ENCODE results near the gene AKAP13. TPM values are rescaled to one million over a fixed set of nuclear protein-coding genes. Genes with fewer than 3 reads are reported as not detected.

Gene AKAP13
- total RNA-seq, 1 donor from 2014 or later = 196 TPM

DNA sequence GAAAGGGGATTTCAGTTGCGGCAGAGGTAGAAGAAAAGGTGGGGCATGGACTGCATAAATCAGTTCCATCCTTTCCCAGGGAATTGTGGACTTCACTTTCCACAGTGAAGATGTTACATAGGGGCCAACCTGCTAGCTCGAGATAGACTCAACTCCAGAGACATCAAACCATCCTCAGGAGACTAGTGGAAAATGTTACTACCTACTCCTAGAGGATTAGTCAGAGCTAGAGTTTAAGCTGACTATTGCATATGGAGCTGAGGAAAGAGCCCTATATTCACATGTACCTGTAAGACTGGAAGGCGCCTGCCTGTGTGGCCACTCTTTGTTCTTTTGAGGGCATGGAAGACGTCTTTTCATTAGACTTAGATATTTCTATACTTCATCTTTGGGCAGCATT, 345.2 kb downstream of the AKAP13 start:
- no peak for DNase-seq (ENCODE audit: low spot score)

DNA sequence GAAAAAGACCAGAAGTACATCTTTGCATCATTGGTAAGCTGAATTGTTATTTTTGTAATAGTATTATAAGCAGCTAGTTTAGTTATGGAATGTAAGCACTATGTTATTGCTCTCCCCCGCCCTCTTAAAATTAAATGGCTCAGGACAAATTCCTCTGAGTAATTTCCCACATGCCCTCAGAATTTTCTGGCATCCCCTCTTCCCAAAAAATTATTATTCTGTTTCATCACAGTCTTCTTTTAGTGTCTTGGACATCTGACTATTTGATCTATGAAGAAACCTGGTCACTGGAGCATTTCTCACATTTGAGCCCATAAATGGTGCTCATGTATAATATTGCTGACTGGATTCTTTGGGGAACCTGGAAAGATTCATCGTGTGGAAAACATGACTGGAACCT, 346.1 kb downstream of the AKAP13 start:
- no peak for DNase-seq (ENCODE audit: low spot score)

DNA sequence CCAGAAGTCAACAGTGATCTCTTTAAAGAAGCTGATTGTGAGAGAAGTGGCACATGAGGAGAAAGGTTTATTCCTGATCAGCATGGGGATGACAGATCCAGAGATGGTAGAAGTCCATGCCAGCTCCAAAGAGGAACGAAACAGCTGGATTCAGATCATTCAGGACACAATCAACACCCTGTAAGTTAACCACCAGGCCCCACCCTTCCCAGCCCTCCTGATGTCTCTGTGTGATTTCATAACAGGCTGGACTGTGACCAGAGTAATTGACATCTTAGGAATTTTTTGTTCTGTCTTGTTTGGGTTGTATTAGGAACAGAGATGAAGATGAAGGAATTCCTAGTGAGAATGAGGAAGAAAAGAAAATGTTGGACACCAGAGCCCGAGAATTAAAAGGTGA, 346.7 kb downstream of the AKAP13 start:
- no peak for DNase-seq (ENCODE audit: low spot score)

DNA sequence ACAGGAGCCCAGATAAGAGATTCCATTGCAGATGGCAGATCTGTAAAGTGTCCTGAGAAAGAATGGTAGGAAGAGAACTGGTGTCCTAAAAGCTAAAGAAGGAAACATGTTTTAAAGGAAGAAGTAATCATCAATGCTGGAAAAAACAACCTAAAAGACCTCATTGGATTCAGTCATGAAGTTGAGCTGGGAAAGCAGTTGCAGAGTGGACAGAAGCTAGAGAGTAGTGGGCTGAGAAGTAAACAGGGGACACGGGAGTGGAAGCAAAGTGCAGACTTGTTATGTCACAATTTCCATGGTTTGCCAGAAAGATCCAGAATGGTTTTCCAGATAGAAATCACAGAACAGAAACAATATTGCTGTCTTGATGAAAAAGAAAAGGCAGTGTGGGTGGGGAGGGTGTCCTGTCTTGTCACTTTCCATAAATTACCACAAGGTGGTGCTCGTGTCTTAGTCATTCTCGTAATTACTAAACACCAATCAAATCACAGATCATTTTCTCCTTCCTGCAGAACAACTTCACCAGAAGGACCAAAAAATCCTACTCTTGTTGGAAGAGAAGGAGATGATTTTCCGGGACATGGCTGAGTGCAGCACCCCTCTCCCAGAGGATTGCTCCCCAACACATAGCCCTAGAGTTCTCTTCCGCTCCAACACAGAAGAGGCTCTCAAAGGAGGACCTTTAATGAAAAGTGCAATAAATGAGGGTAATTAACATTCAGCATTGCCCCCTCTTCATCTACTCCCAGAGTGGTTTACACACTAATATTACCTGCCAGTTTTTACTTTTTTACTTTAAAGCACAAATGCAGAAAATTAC, 349.8 kb downstream of the AKAP13 start:
- DNase-seq (ENCODE audit: low spot score) = peak; percentile 57

DNA sequence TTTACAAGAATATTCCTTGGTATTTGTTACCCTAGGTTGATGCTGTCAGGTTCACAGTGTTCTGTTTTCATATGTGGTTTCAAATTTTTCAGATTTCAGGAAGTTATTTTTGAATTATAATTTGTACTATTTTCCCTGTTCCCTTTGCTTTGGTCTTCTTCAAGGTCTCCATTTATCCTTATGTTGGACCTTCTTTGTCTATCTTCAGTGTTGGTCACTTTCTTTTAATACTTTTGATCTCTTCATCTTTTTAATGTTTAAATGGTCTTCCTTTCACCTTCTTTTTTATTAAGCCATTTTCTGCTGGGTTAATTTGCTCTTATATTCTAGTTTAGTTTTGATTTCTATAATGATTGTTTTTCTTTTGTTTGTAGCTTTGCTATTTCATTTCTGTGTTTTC, 353.0 kb downstream of the AKAP13 start:
- DNase-seq (ENCODE audit: low spot score) = no peak

DNA sequence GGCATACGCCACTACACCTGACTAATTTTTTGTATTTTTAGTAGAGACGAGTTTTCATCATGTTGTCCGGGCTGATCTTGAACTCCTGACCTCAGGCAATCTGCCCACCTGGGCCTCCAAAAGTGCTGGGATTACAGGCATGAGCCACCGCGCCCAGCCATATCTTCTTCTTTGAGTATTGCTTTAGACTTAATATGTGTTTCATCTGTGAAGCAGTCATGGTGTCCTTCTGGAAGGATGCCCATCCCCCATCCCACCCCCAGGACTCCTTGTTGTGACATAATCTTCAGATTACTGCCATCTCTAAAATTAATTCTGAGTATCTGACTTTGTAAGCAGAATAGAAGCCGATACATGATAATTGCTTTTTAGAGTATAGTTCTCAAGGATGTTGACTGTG, 356.7 kb downstream of the AKAP13 start:
- no peak for DNase-seq (ENCODE audit: low spot score)

DNA sequence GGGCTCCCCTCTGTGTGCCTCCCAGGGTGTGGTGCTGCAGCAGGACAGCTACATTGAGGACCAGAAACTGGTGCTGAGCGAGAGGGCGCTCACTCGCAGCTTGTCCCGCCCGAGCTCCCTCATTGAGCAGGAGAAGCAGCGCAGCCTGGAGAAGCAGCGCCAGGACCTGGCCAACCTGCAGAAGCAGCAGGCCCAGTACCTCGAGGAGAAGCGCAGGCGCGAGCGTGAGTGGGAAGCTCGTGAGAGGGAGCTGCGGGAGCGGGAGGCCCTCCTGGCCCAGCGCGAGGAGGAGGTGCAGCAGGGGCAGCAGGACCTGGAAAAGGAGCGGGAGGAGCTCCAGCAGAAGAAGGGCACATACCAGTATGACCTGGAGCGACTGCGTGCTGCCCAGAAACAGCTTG, 360.6 kb downstream of the AKAP13 start:
- DNase-seq (ENCODE audit: low spot score) = no peak

DNA sequence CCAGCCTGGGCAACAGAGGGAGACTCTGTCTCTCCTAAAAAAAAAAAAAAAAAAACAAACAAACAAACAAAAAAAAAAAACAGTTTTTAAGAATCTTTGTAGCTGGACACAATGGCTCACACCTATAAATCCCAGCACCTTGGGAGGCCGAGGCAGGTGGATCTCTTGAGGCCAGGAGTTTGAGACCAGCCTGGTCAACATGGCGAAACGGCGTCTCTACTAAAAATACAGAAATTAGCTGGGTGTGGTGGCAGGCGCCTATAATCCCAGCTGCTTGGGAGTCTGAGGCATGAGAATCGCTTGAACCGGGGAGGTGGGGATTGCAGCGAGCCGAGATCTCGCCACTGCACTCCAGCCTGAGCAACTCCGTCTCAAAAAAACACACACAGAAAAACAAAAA, 361.3 kb downstream of the AKAP13 start:
- DNase-seq (ENCODE audit: low spot score) = no peak

DNA sequence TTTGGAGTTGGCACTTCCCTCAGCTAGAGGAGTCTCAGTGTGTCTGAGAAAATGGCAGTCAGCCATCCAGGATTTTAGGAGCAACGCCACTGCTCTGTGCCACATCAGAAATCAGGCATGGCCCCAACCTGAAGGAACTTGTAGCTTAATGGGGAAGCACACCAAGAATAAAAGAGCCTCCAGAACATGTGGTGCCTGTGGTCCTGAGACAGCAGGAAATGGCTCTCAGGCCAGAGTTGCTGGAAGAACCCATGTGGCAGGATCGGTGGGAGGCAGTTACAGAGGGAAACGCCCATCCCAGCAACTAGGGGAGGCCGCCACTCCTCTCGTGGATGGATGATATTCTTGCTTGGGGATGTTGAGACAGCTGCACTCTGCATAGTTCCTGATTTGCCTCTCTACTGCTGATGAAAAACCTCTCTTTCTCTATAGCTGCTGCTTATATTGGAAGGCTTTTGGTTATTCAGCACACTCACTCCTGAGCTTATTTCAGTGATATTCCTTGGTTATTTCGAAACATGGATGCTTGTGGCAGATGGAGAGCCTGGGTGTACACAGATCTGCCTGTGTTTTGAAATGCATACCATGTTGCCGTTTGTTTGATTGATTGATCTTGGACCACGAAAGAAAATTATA, 361.9 kb downstream of the AKAP13 start:
- DNase-seq (ENCODE audit: low spot score) = peak; percentile 43

DNA sequence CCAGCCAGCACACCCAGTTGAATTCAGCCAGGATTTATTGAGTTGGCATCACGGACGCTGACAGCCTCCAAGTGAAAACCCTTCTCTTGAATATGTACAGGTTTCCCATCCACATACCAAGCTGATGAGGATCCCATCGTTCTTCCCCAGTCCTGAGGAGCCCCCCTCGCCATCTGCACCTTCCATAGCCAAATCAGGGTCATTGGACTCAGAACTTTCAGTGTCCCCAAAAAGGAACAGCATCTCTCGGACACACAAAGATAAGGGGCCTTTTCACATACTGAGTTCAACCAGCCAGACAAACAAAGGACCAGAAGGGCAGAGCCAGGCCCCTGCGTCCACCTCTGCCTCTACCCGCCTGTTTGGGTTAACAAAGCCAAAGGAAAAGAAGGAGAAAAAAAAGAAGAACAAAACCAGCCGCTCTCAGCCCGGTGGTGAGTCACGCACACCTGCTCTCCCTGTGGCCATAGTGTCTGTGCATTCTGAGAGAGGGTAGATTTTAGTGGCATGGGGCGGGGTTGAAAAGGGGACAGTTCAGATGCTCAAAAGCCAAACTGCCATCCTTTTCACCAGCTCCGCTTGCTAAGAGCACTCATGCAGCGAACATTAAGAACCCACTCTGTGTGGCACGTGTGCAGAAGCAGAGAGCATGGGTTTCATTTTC, 363.1 kb downstream of the AKAP13 start:
- no peak for DNase-seq (ENCODE audit: low spot score)

DNA sequence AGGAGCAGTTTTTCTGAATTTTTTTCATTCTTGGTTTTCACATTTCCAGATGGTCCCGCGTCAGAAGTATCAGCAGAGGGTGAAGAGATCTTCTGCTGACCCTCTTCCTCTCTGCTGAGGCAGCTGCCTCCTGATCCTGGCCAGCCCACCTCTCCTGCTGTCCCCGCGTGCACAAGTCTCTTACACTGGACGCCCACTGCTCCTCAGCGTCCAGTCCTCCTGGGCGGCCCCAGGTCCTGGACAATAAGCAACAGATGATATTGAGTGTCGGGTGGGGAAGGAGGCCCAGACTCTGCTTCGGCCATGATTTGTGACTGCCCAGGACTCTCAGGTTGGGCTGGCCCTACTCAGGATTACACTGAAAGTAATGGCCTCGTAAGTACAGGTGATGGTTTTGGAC, 364.2 kb downstream of the AKAP13 start:
- no peak for DNase-seq (ENCODE audit: low spot score)

DNA sequence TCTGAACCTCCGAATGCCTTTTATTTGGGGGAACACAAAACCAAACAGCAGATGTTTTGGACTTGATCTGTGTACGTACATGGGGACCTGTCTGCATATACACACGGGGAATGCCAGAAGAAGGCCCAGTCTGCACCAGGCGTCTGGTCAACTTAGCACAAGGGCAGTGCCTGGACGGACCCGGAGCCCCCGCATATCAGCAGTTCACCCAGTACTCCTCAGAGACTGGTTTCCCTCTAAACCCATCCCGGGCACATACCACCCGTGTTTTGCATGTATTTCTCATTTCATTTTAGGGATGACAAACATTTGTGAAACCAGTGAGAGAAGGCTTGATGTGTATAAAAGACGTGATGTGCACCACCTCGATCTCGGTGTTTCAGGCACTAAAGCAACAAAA, 364.6 kb downstream of the AKAP13 start:
- no peak for DNase-seq (ENCODE audit: low spot score)

DNA sequence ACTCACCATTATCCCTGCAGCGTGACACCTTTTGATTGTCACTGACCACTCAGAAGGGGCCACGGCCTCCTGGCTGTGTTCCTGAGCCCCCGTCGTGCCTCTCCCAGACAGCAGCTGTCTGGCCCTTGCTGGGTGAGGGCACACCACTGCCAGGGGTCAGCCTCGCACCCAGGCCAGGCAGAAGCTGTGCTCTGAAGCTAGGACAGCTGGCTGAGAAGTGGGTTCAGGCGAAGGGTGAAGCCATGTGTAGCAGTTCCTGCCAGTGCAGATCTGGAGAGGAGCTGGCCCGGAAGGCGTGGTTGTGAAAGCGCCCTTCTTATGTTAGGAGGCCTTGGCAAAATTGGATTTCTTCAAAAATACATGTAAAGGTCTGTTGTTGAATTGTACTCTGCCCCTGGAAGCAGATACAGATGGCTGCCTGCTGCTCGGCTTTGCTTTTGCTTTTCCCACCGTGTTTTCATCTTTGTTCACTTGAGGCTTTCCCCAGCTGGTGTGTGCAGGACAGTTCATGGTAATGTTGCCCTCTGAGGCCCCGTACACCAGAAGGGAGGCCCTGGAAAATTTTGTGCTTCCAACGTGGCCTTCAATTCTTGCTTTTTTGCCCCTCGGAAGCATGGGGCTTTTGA, 365.2 kb downstream of the AKAP13 start:
- no peak for DNase-seq (ENCODE audit: low spot score)

DNA sequence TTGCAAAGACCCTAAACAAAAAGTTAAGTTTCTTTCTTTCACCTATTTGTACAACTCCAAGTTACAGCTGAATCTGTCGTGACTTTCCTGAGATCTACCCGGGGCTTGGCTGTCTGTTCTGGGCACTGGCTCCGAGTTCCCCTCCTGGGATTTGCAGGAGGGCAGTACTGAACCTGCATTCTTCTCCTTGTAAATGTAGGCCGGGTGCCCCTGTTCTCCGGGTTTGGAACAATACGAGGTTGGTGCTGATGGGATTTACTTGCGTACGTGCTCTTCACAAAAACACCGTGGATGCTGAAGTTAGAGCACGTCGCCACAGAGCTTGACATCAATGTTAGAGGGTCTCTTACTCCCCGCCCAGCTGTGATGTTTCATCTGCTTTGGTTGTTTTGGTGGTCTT, 366.2 kb downstream of the AKAP13 start:
- no peak for DNase-seq (ENCODE audit: low spot score)

DNA sequence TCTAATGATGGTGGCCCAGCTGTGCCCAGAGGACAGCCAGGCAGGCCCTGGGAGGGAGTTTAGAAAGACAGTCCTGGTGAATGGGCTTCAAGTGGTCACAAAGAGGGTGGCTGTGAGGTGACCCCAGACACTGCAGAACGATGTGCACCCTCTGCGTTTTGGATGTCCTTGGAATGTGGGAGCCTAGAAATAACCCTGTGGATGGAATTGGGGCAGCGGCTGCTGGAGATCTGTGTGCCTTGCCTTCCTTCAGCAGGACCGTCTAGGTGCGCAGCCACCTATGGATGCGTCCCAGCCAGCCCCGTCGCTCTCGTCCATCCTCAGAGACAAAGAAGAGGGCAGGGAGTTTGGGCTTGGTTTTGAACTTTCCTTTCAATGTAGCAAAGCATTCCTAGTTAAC, 367.8 kb downstream of the AKAP13 start:
- DNase-seq (ENCODE audit: low spot score) = no peak

DNA sequence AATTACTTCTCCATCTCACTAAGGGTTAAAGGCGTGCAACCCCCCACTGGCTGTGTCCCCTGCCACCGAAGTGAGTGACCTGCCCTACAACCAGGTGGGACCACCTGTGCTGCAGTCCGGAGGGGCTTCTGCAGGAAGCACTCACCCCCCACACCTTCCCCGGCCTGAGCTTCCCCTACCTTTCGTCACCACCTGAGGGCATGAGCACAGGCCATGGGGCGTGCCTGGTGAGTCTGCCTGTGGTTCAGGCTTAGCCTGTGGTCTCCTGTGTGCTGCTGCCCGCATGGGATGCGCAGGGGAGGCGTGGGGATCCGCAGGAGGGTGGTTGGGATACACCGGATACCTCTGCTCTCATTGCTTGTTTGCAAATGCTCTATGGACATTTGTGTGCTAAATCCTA, 368.3 kb downstream of the AKAP13 start:
- DNase-seq (ENCODE audit: low spot score) = no peak

DNA sequence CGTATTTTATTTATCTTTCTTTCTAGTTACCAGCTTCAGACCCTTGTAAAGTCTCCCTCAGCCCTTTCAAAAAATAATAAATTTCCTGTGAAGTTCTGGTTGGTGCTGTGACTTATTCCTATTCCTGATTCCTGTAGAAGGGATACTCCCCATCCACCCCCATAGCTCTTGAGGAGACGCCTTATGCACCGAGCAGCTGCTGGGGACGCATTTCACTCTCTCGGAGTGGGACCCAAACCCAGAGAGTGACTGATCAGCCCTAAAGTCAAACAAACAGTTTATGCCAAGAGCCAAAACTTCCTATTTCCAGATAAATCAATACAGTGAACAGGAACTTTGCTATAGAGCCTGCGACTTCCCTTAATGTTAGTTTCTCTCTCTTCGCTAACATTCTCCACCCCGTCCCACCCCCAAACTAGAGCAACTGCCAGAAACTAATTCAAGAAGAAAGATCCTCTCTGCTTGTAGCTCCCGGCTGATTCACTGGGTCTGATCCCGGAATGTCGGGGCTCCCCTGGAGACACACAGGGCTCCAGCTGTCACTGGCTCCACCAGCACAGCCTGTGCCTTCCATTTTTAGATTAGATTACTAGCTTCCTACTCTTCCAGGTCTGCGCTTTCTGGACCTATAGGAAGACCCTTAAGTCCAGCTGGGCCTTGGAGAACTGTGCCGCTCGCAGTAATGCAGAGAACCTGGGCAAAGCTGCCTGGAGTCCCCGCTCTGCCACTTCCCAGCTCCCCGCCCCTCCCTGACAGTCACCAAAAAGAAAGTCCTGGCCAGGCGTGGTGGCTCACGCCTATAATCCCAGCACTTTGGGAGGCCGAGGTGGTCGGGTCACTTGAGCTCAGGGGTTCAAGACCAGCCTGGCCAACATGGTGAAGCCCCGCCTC, 369.1 kb downstream of the AKAP13 start:
- DNase-seq (ENCODE audit: low spot score) = peak; percentile 79

DNA sequence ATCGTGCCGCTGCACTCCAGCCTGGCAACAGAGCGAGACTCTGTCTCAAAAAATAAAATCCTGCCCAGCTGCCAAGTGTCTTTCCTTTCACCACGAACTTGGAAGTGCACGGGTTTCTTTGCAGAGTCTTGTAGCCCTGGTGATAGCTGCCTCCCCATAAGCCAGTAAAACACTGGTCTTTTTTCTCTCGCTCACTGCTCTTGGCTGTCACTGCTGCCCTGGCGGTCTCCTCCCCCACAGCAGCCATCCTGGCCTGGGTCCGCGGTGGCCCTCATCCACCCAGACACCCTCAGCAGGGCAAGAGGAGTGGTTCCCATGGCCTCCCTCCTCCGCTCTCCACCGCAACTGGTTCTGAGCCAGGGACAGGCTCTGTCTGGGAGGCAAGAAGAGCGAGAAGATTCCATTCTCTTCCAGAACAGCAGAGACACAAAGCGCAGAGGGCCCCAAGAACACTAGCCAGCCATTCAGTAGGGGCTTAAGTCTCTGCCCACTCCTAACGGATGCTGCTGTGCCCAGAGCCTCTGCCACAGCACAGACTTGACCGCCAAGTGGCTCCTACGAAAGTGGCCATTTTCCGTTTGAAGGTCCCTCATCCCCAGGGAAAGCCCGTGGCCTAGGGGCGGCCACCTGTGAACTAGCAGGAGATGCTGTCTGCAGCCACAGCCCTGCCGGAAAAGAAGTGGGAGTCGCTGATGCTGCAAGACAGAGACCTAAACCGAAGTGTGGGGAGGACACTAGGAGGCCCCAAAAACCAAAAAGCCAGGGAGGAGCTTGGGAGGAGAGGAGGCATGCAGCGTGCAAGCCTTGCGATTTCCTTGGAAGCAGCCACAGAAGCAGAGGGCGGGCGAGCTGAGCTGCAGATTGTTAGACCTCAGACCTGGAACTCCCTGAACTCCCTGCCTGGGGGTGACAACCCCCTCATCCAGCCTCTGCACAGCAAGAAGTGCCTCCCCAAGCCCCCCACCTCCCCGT, 370.2 kb downstream of the AKAP13 start:
- DNase-seq (ENCODE audit: low spot score) = peak; percentile 81

DNA sequence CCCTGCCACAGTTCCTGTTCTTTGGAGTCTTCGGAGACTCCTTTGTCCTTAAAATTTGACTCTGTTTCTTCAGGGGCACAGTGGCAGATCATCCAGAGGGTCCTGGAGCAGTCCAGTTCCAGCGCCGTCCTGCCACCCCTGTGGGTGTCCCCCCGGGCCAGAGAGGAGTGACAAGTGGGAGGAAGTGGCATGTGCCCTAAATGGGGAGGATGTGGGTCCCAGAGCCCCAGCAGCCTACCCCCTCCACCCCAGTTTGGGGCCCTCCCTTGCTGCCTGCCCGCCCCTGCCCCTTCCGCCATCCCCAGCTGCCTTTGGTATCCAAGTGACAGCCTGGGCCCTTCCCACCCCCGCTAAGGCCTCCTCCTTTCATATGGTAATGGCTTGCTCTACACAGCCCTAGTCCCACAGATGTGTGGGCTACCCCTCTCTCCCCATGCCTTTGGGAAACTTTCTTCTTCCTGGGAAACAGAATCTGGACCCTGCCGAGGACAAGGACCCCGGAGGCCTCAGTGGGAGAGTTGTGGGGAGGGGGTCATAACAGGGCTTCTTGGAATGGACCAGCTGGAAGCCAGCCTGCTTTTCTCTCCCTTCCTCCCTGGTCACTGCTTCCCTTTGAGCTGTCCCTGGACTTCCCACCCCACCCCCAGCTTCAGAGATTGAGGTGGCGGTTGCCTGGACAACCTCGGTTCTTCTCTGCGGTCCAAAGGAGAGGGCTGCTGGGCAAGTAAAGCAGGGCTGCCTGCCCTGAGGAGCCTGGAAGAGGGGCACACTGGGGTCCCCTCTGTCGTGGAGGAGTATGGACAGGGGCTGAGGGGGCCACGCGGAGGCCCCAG, 371.1 kb downstream of the AKAP13 start:
- DNase-seq (ENCODE audit: low spot score) = no peak

Data from umbilical cord (tissue), 2 donors.